Heart left ventricle (tissue), 16 donors: ENCODE measurements around the gene MYL6B. TPM values are rescaled to one million over a fixed set of nuclear protein-coding genes. Genes with fewer than 3 reads are reported as not detected.
A peak's percentile ranks its signal among the peaks of the same experiment; 100 is the strongest.

Experiments used
- ATAC-seq, 4 donors: fragments of 200-7000 bp; cut with Tn5 transposase; one replicate each; pipeline ENCODE4 v1.9.1; 2020 to 2022; ENCODE audit warnings: moderate library complexity in 4 of 4, mild to moderate bottlenecking in 3 of 4, moderate number of reproducible peaks in 1 of 4
- DNase-seq, 5 donors: peaks; one replicate each; pipeline ENCODE4 v3.0.0-alpha.2; 2020
- H3K27ac ChIP-seq, 12 donors: fragments of 200-600 bp; sonication (generic) in 4 of 12; one replicate each; pipeline versions ENCODE4 v1.5.0 to v1.8.0; 2016 to 2022; ENCODE audit warnings: mild to moderate bottlenecking in 2 of 12
- H3K27me3 ChIP-seq, 9 donors: fragments of 200-600 bp; sonication (generic) in 2 of 9; one replicate each; pipeline versions ENCODE4 v1.5.1 to v1.8.0; 2016 to 2022; ENCODE audit warnings: mild to moderate bottlenecking in 3 of 9
- H3K36me3 ChIP-seq, 9 donors: fragments of 200-600 bp; sonication (generic) in 2 of 9; one replicate each; pipeline versions ENCODE4 v1.5.0 to v1.8.0; 2018 to 2022; ENCODE audit warnings: mild to moderate bottlenecking in 2 of 9
- H3K4me1 ChIP-seq, 12 donors: fragments of 200-600 bp; sonication (generic) in 4 of 12; one replicate each; pipeline versions ENCODE4 v1.5.0 to v1.8.0; 2016 to 2022; ENCODE audit warnings: mild to moderate bottlenecking in 3 of 12
- H3K4me3 ChIP-seq, 12 donors: fragments of 200-600 bp; sonication (generic) in 4 of 12; one replicate each; pipeline versions ENCODE4 v1.5.0 to v1.8.0; 2017 to 2022; ENCODE audit warnings: mild to moderate bottlenecking in 9 of 12, moderate library complexity in 4 of 12
- H3K9me3 ChIP-seq, 12 donors: fragments of 200-600 bp; sonication (generic) in 4 of 12; one replicate each; pipeline versions ENCODE4 v1.5.0 to v1.8.0; 2016 to 2022; ENCODE audit warnings: mild to moderate bottlenecking in 1 of 12
- CTCF ChIP-seq, 12 donors: fragments of 200-600 bp; sonication (generic) in 4 of 12; IDR thresholded peaks; one replicate each; pipeline versions ENCODE4 v1.5.0 to v1.8.0; 2018 to 2022; ENCODE audit warnings: antibody characterized with exemption in 12 of 12, mild to moderate bottlenecking in 5 of 12
- POLR2A ChIP-seq, 2 donors: fragments of 450-650 bp; IDR thresholded peaks; one replicate each; pipeline ENCODE4 v1.6.1; 2017; ENCODE audit warnings: antibody characterized with exemption in 2 of 2, mild to moderate bottlenecking in 2 of 2, moderate library complexity in 2 of 2
- WGBS, 4 donors: extraction: QIAGEN DNeasy Blood & Tissue Kit in 2 of 4; methylation state at CpG; one replicate each; pipeline versions ENCODE4 v1.1.5 to v1.1.7; 2013 to 2018; 5-methylcytosine and 5-hydroxymethylcytosine counted together
- intact Hi-C, 10 donors: fragments of 100-400 bp; cut with DNase I; formaldehyde crosslinking; loops; one replicate each; pipeline versions ENCODE4 v1.11.1 to v1.14.2; 2022
- polyA plus RNA-seq, 2 donors: library from polyadenylated mRNA; stranded (reverse); fragments of 200-250 nt; gene quantifications; one replicate each; pipeline ENCODE4 v1.2.3, GENCODE V29; 2013
- total RNA-seq, 9 donors: library from RNA; depleted of rRNA in 2 of 9; stranded (reverse); fragments of >200 nt in 2 of 9; fragmentation: NEBNext Ultra II Directional in 3 of 9; extraction: Animal tissue kit (Norgen Biotek cat#: 25700) in 3 of 9; gene quantifications; one replicate each; pipeline versions ENCODE4 v1.1.0 to v1.2.4, GENCODE V29; 2016 to 2023
- donor health status: ischemic (EF 13 %, LVEDD 7.1; RV severe dilation, severe dysfunction).
- donor health status: healthy with polysubstance abuse.
- donor health status: DM: no; HTN: yes; CAD: no.
- donor health status: DM: no; HTN: no; CAD: no.
- donor health status: ischemic (EF 25% LVEDD 6.9; RV normal size, moderate dysfunction).
- donor health status: ischemic (EF 25% LVEDD 5.7; RV mildly dilated, moderate dysfunction).
- donor health status: healthy.
- donor health status: DM: yes; HTN: yes; CAD: no.
- donor health status: ischemic (EF 35%, LVEDD 5.7; RV mildly dilated, moderate dysfunction).
- donor health status: nonischemic (EF 11% LVEDD 7.7; RV severe dilation, severe dysfunction).
- donor health status: DM: yes; HTN: yes; CAD: no.
- donor health status: PGD.
- donor health status: ischemic (EF 29% LVEDD 5.4; RV normal size, mild dysfunction).
- donor health status: nonischemic (EF 23%, LVEDD 6.1; RV moderate dilation, normal function).

MYL6B gene
- total and polyA plus RNA-seq, 11 donors = 27.5 to 65.9 (median 41.1) TPM

GRCh38 chr12:56129206-56129941 is 23.0 kb upstream of the MYL6B start:
- Histone ChIP-seq H3K36me3 (peaks cover 0 to 42% (median 40%) of the 10 kb centered on the region in 9 donors), H3K4me3 (peak overlapping the region; percentile 75 to 97 (median 84)), H3K27me3 (no peaks in the 10 kb centered on the region), H3K4me1 (peaks cover 8 to 55% (median 31%) of the 10 kb centered on the region in 12 donors), H3K27ac (peak overlapping the region; percentile 23 to 94 (median 90)), H3K9me3 (no peaks in the 10 kb centered on the region)
- WGBS, 4 donors = 2 to 4% (median 3%) methylated on average over 23 to 29 of the region's 29 CpGs
- intact Hi-C loops = loop anchor here in 6 of 10 donors (2.0 to 10.0 kb wide), 5 partner anchors 23 to 338 kb away; partner anchors contain the start of genes SPRYD4 (in 5 of the 6), MYL6B (in 2 of the 6), CNPY2 (in 1 of the 6) and NABP2 (in 1 of the 6)
- ATAC-seq = peak in 3 of 4 donors; percentile 45 to 54 (median 47)
- DNase-seq = peak; percentile 69 to 86 (median 72)
- TF ChIP-seq CTCF (IDR thresholded peaks at IDR 0.05) (no peak), POLR2A (IDR thresholded peaks at IDR 0.05) (peak in 1 of 2 donors; percentile 25)

- peak overlapping the region in 11 of 12 donors; percentile 75 to 97 (median 84) for H3K4me3 ChIP-seq
- ATAC-seq (no peak), DNase-seq (no peak)
- 62 to 74% (median 71%) methylated on average over 22 of the region's 22 CpGs for WGBS, 4 donors
- TF ChIP-seq CTCF (IDR thresholded peaks at IDR 0.05) = no peak
- TF ChIP-seq POLR2A (IDR thresholded peaks at IDR 0.05) = no peak
- H3K9me3 ChIP-seq = no peaks in the 10 kb centered on the region
- peak overlapping the region in 10 of 12 donors; percentile 23 to 94 (median 89) for H3K27ac ChIP-seq
- intact Hi-C loops = loop anchor here in 6 of 10 donors (2.0 to 10.0 kb wide), 5 partner anchors 23 to 337 kb away; partner anchors contain the start of genes SPRYD4 (in 5 of the 6), MYL6B (in 2 of the 6), CNPY2 (in 1 of the 6) and NABP2 (in 1 of the 6)
- no peaks in the 10 kb centered on the region for H3K27me3 ChIP-seq
- peaks cover 0 to 49% (median 47%) of the 10 kb centered on the region in 9 donors for H3K36me3 ChIP-seq
- peaks cover 8 to 50% (median 30%) of the 10 kb centered on the region in 12 donors for H3K4me1 ChIP-seq
Measured at GRCh38 chr12:56129942-56130495, 22.4 kb upstream of the MYL6B start.

GRCh38 chr12:56130876-56131275 is 21.5 kb upstream of the MYL6B start:
- H3K4me3 ChIP-seq = peak overlapping the region in 1 of 12 donors; percentile 81
- ATAC-seq = no peak
- TF ChIP-seq CTCF (IDR thresholded peaks at IDR 0.05) (no peak), POLR2A (IDR thresholded peaks at IDR 0.05) (no peak)
- peaks cover 8 to 42% (median 24%) of the 10 kb centered on the region in 12 donors for H3K4me1 ChIP-seq
- H3K36me3 ChIP-seq = peaks cover 0 to 57% (median 55%) of the 10 kb centered on the region in 9 donors
- intact Hi-C loops = no loop called here
- no peak for DNase-seq
- H3K9me3 ChIP-seq = no peaks in the 10 kb centered on the region
- H3K27me3 ChIP-seq = no peaks in the 10 kb centered on the region
- WGBS, 4 donors = 84 to 93% (median 91%) methylated on average over 4 of the region's 4 CpGs
- peak overlapping the region in 2 of 12 donors; percentile 90 to 94 for H3K27ac ChIP-seq

- no peak for TF ChIP-seq CTCF (IDR thresholded peaks at IDR 0.05)
- no peak for TF ChIP-seq POLR2A (IDR thresholded peaks at IDR 0.05)
- Histone ChIP-seq H3K27ac (no peak overlapping the region), H3K4me1 (peaks cover 0 to 11% (median 2%) of the 10 kb centered on the region in 12 donors), H3K9me3 (no peaks in the 10 kb centered on the region), H3K4me3 (no peak overlapping the region), H3K36me3 (peaks cover 0 to 98% (median 95%) of the 10 kb centered on the region in 9 donors), H3K27me3 (no peaks in the 10 kb centered on the region)
- intact Hi-C loops = no loop called here
- DNase-seq = no peak
- ATAC-seq = no peak
- WGBS, 4 donors = 97 to 98% (median 97%) methylated on average over 6 of the region's 6 CpGs
Measured at GRCh38 chr12:56134897-56135296, 17.5 kb upstream of the MYL6B start.
